A549 (cell line): ENCODE results near the gene CRB1. TPM values are rescaled to one million over a fixed set of nuclear protein-coding genes. Genes with fewer than 3 reads are reported as not detected.

ENCODE experiments used
- ATAC-seq, 2 experiments: fragments of 200-7000 bp in 1 of 2; fragments of >200 bp in 1 of 2; cut with Nextera tagmentation in 1 of 2; cut with Tn5 transposase in 1 of 2; 3 replicates each; pipeline versions ENCODE4 v1.8.0 to v1.9.1; 2018 to 2020; ENCODE audit warnings: mild to moderate bottlenecking in 1 of 2, moderate library complexity in 1 of 2
- CTCF ChIA-PET: fragments of 300-600 bp; sonication (Branson Sonifier 250); formaldehyde crosslinking; extraction: SDS; loops from one replicate; lab custom pipeline; 2021; ENCODE audit warnings: antibody characterized with exemption, inconsistent platforms; lab: Yijun Ruan, JAX
- POLR2A ChIA-PET: fragments of 350-600 bp; formaldehyde crosslinking; extraction: SDS; loops from one replicate; lab custom pipeline; 2021; ENCODE audit warnings: antibody characterized with exemption, inconsistent platforms; lab: Yijun Ruan, JAX
- DNase-seq, 2 experiments: peaks; one replicate each; pipeline versions ENCODE4 v3.0.0 to v3.0.0-alpha.2; 2011 to 2016; ENCODE audit warnings: low read depth in 1 of 2, low spot score in 1 of 2
- FAIRE-seq: peaks from 2 replicates; lab custom pipeline; 2011; peaks lifted over from hg19 to GRCh38; lab: Jason Lieb, UNC
- H3K27ac ChIP-seq, 2 experiments: fragments of >200 bp; sonication (Bioruptor Twin); formaldehyde crosslinking; 3 replicates each; pipeline ENCODE4 v1.5.1; 2016 to 2017
- H3K4me1 ChIP-seq: fragments of >200 bp; sonication (Bioruptor Twin); formaldehyde crosslinking; 3 replicates; pipeline ENCODE4 v1.6.1; 2016
- H3K4me2 ChIP-seq: fragments of >200 bp; sonication (Bioruptor Twin); formaldehyde crosslinking; 3 replicates; pipeline ENCODE4 v1.6.1; 2016
- H3K4me3 ChIP-seq: fragments of >200 bp; sonication (Bioruptor Twin); formaldehyde crosslinking; 3 replicates; pipeline ENCODE4 v1.5.1; 2016
- H3K9me3 ChIP-seq: fragments of >200 bp; sonication (Bioruptor Twin); formaldehyde crosslinking; 3 replicates; pipeline ENCODE4 v1.6.1; 2016
- ATOH8 ChIP-seq: fragments of 250-450 bp; sonication (Bioruptor Pico); IDR thresholded peaks from 2 replicates; pipeline ENCODE4 v1.5.0; 2020; ENCODE audit warnings: low read depth, mild to moderate bottlenecking, moderate library complexity
- CBX2 ChIP-seq: fragments of 200-600 bp; sonication (generic); IDR thresholded peaks from 2 replicates; pipeline ENCODE4 v1.6.1; 2016; ENCODE audit warnings: low read depth, mild to moderate bottlenecking, borderline replicate concordance
- CBX8 ChIP-seq: fragments of 200-600 bp; sonication (generic); IDR thresholded peaks from 2 replicates; pipeline ENCODE4 v1.6.1; 2016
- CHD2 ChIP-seq: fragments of 150-350 bp; IDR thresholded peaks from 2 replicates; pipeline ENCODE4 v1.6.1; 2014; ENCODE audit warnings: low read length; ENCODE audit not compliant: partially characterized antibody
- CTCF ChIP-seq: fragments of >200 bp; sonication (Bioruptor Twin); formaldehyde crosslinking; IDR thresholded peaks from 3 replicates; pipeline ENCODE4 v1.5.1; 2016
- EHF ChIP-seq: fragments of 250-450 bp; sonication (Bioruptor Pico); IDR thresholded peaks from 2 replicates; pipeline ENCODE4 v1.5.0; 2020; ENCODE audit warnings: mild to moderate bottlenecking
- EP300 ChIP-seq, 2 experiments: fragments of >200 bp; sonication (Bioruptor Twin); formaldehyde crosslinking; IDR thresholded peaks; 2 replicates in 1 of 2; 3 replicates in 1 of 2; pipeline ENCODE4 v1.6.1; 2016 to 2017
- ESRRA ChIP-seq: fragments of 150-350 bp; IDR thresholded peaks from 2 replicates; pipeline ENCODE4 v1.6.1; 2014; ENCODE audit warnings: mild to moderate bottlenecking, low read length, borderline replicate concordance
- HES2 ChIP-seq: fragments of >200 bp; sonication (Bioruptor Twin); formaldehyde crosslinking; IDR thresholded peaks from 2 replicates; pipeline ENCODE4 v1.6.1; 2016
- HMGXB4 ChIP-seq: fragments of 250-450 bp; sonication (Bioruptor Pico); IDR thresholded peaks from 2 replicates; pipeline ENCODE4 v1.5.0; 2021; ENCODE audit warnings: mild to moderate bottlenecking, moderate library complexity, borderline replicate concordance
- HOXB13 ChIP-seq: fragments of 250-450 bp; sonication (Bioruptor Pico); IDR thresholded peaks from 2 replicates; pipeline ENCODE4 v1.5.0; 2020; ENCODE audit warnings: low read depth, mild to moderate bottlenecking, moderate library complexity
- JUN ChIP-seq, 2 experiments: fragments of >200 bp; sonication (Bioruptor Twin); formaldehyde crosslinking; IDR thresholded peaks; 2 replicates in 1 of 2; 3 replicates in 1 of 2; pipeline ENCODE4 v1.6.1; 2016 to 2017
- KDM5A ChIP-seq: fragments of 200-600 bp; sonication (generic); IDR thresholded peaks from 2 replicates; pipeline ENCODE4 v1.6.1; 2016; ENCODE audit warnings: antibody characterized with exemption, mild to moderate bottlenecking
- MAFK ChIP-seq: fragments of 450-650 bp; IDR thresholded peaks from 2 replicates; pipeline ENCODE4 v1.6.1; 2014; ENCODE audit not compliant: partially characterized antibody
- MAX ChIP-seq: IDR thresholded peaks from 2 replicates; pipeline ENCODE4 v1.6.1; 2012
- MAZ ChIP-seq: fragments of 150-350 bp; IDR thresholded peaks from 2 replicates; pipeline ENCODE4 v1.6.1; 2014; ENCODE audit warnings: antibody characterized with exemption, low read depth, low read length, borderline replicate concordance
- NFE2L2 ChIP-seq: fragments of 150-350 bp; conservative IDR thresholded peaks from 2 replicates; pipeline ENCODE4 v1.6.1; 2014; ENCODE audit warnings: low read length
- POLR2A ChIP-seq: IDR thresholded peaks from 2 replicates; pipeline ENCODE4 v1.6.1; 2012; ENCODE audit warnings: mild to moderate bottlenecking, low read length
- RARB ChIP-seq: fragments of 250-450 bp; sonication (Bioruptor Pico); IDR thresholded peaks from 2 replicates; pipeline ENCODE4 v1.8.0; 2021; ENCODE audit warnings: mild to moderate bottlenecking, moderate library complexity
- RCOR1 ChIP-seq: fragments of 150-350 bp; IDR thresholded peaks from 2 replicates; pipeline ENCODE4 v1.6.1; 2014; ENCODE audit warnings: antibody characterized with exemption, low read length, low read depth
- RFX5 ChIP-seq: fragments of 450-650 bp; IDR thresholded peaks from 2 replicates; pipeline ENCODE4 v1.7.1; 2014; ENCODE audit warnings: antibody characterized with exemption, mild to moderate bottlenecking, moderate library complexity
- TP53 ChIP-seq: fragments of 250-450 bp; sonication (Bioruptor Pico); IDR thresholded peaks from 2 replicates; pipeline ENCODE4 v1.5.0; 2021; ENCODE audit warnings: mild to moderate bottlenecking, moderate library complexity
- ZC3H11A ChIP-seq: fragments of 450-650 bp; IDR thresholded peaks from 2 replicates; pipeline ENCODE4 v1.6.1; 2014; ENCODE audit warnings: antibody characterized with exemption, mild to moderate bottlenecking
- ZFP36 ChIP-seq: fragments of 450-650 bp; IDR thresholded peaks from 2 replicates; pipeline ENCODE4 v1.6.1; 2014; ENCODE audit warnings: borderline replicate concordance; ENCODE audit not compliant: partially characterized antibody
- WGBS: methylation state at CpG from one replicate; pipeline ENCODE4 v1.1.6; 2017; ENCODE audit errors: missing lambda C conversion rate; 5-methylcytosine and 5-hydroxymethylcytosine counted together
- polyA plus RNA-seq, 4 experiments: library from polyadenylated mRNA; depleted of rRNA in 3 of 4; stranded (reverse); fragments of >200 nt; fragmentation: RNase III in 1 of 4; extraction: RNeasy Plus Mini Kit Qiagen cat#74134 plus additional on column Dnase treatment in 1 of 4; gene quantifications; 2 replicates in 3 of 4; 3 replicates in 1 of 4; pipeline ENCODE4 v1.2.3, GENCODE V29; 2011 to 2017
- TF ChIP-seq, protein P1 (sequence below): IDR thresholded peaks from 2 replicates; pipeline ENCODE4 v1.6.1; 2012

Gene CRB1
- polyA plus RNA-seq, 2 of the 4 experiments (the other 2 are of a cell fraction) = not detected

GRCh38 chr1:197285526-197286205, 17.6 kb downstream of the CRB1 start:
- POLR2A ChIA-PET = no interaction called here

DNA sequence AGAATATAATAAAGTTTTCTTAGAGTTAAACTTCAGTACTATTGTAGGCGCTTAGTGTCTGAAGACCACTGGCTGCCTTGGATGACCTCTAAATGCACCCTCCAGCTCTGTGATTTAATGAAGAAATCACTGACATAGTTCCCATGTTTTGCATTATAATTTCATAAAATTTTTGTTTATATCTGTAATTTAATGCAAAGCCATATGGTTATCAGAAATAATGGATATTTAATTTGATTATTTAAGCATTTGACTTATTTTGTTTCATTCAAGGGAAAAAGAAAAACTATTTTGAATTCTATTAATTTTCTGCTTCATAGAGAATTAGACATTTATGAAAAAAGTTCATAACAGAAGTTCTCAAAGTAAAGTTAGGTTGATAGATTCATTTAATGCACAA, 18.6 kb downstream of the CRB1 start:
- WGBS = 94% methylated on average over 1 of the region's 1 CpG
- ATAC-seq (no peak), DNase-seq (no peak), FAIRE-seq (no peak)
- CTCF ChIA-PET = no interaction called here
- no peak overlapping the region for H3K27ac ChIP-seq
- H3K9me3 ChIP-seq = no peaks in the 10 kb centered on the region
- H3K4me2 ChIP-seq = no peak overlapping the region
- no peaks in the 10 kb centered on the region for H3K4me1 ChIP-seq
- POLR2A ChIA-PET = no interaction called here
- H3K4me3 ChIP-seq = no peak overlapping the region
- TF ChIP-seq EP300 (IDR thresholded peaks at IDR 0.05) = no peak
- no peak for TF ChIP-seq HOXB13 (CRISPR knock-in tag)
- TF ChIP-seq CHD2 = no peak
- TF ChIP-seq KDM5A = no peak
- no peak for TF ChIP-seq CTCF
- TF ChIP-seq JUN (IDR thresholded peaks at IDR 0.05) = no peak
- TF ChIP-seq EHF = no peak
- TF ChIP-seq ESRRA = no peak
- TF ChIP-seq ZFP36 = no peak
- no peak for TF ChIP-seq ATOH8
- no peak for TF ChIP-seq MAFK
- TF ChIP-seq CBX8 = no peak
- no peak for TF ChIP-seq POLR2A
- no peak for TF ChIP-seq MAZ
- no peak for TF ChIP-seq ZC3H11A
- TF ChIP-seq TP53 (CRISPR knock-in tag) = no peak
- no peak for TF ChIP-seq RFX5
- TF ChIP-seq HES2 = no peak
- TF ChIP-seq NFE2L2 = no peak

More at GRCh38 chr1:197285526-197286205, 17.6 kb downstream of the CRB1 start:
- 39% methylated on average over 4 of the region's 4 CpGs for WGBS
- no peaks in the 10 kb centered on the region for H3K9me3 ChIP-seq
- DNase-seq (no peak), FAIRE-seq (no peak), ATAC-seq (no peak)
- CTCF ChIA-PET = no interaction called here
- H3K4me2 ChIP-seq = no peak overlapping the region
- H3K4me3 ChIP-seq = no peak overlapping the region
- no peak overlapping the region for H3K27ac ChIP-seq
- TF ChIP-seq, protein P1, sequence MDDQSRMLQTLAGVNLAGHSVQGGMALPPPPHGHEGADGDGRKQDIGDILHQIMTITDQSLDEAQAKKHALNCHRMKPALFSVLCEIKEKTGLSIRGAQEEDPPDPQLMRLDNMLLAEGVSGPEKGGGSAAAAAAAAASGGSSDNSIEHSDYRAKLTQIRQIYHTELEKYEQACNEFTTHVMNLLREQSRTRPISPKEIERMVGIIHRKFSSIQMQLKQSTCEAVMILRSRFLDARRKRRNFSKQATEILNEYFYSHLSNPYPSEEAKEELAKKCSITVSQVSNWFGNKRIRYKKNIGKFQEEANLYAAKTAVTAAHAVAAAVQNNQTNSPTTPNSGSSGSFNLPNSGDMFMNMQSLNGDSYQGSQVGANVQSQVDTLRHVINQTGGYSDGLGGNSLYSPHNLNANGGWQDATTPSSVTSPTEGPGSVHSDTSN = no peak
- TF ChIP-seq MAX (no peak), MAFK (no peak), RCOR1 (no peak), KDM5A (no peak), MAZ (no peak), HMGXB4 (CRISPR knock-in tag) (no peak), TP53 (CRISPR knock-in tag) (no peak), RARB (CRISPR knock-in tag) (no peak), CBX2 (no peak), CHD2 (no peak)
- H3K4me1 ChIP-seq = no peaks in the 10 kb centered on the region
